K562 (cell line): ENCODE results near the gene MAGI2. TPM values are rescaled to one million over a fixed set of nuclear protein-coding genes. Genes with fewer than 3 reads are reported as not detected.

Source experiments
- ATAC-seq: fragments of 200-7000 bp; cut with Tn5 transposase; 3 replicates; pipeline ENCODE4 v1.9.1; 2020; ENCODE audit warnings: moderate library complexity
- BruUV-seq: library from RNA; stranded (reverse); fragments of 400-500 nt; replicated peaks from 2 replicates; lab custom pipeline; 2021; lab: Mats Ljungman, UMichigan
- CTCF ChIA-PET: fragments of 300-600 bp; formaldehyde crosslinking; extraction: SDS; loops from one replicate; lab custom pipeline; 2021; ENCODE audit warnings: low intra/inter-chr PET ratio; lab: Yijun Ruan, JAX
- POLR2A ChIA-PET: fragments of 300-600, 350-650 bp; sonication (Branson Sonifier 250); formaldehyde crosslinking; extraction: SDS; loops from one replicate; lab custom pipeline; 2021; ENCODE audit warnings: antibody characterized with exemption, inconsistent platforms; lab: Yijun Ruan, JAX
- DNase-seq, 4 experiments: peaks; one replicate each; pipeline versions ENCODE4 v3.0.0 to v3.0.0-alpha.2; 2011 to 2018; ENCODE audit warnings: low spot score in 3 of 4, mixed read lengths in 3 of 4; ENCODE audit errors: extremely low read depth in 1 of 4
- FAIRE-seq: peaks from 2 replicates; lab custom pipeline; 2011; peaks lifted over from hg19 to GRCh38; lab: Jason Lieb, UNC
- H2AFZ ChIP-seq: 2 replicates; pipeline ENCODE4 v1.6.0; 2011; ENCODE audit warnings: low read depth, low read length, control low read depth, inconsistent platforms
- H3K27ac ChIP-seq: fragments of 200-600 bp; 3 replicates; pipeline ENCODE4 v1.8.0; 2011; ENCODE audit warnings: low read depth, mild to moderate bottlenecking, control low read depth, inconsistent platforms, low read length, moderate library complexity, mixed read lengths; ENCODE audit errors: extremely low read depth
- H3K27me3 ChIP-seq, 2 experiments: fragments of 300-600 bp in 1 of 2; 2 replicates in 1 of 2; 3 replicates in 1 of 2; pipeline versions ENCODE4 v1.6.0 to v1.8.0; 2011; ENCODE audit warnings: inconsistent platforms in 2 of 2, low read length in 2 of 2, mild to moderate bottlenecking in 1 of 2, mixed read lengths in 1 of 2, moderate library complexity in 1 of 2; ENCODE audit not compliant: control insufficient read depth in 2 of 2, insufficient read depth in 2 of 2
- H3K36me3 ChIP-seq: fragments of 300-600 bp; 3 replicates; pipeline ENCODE4 v1.8.0; 2011; ENCODE audit warnings: mild to moderate bottlenecking, low read length, inconsistent platforms; ENCODE audit not compliant: control insufficient read depth, insufficient read depth
- H3K4me1 ChIP-seq, 2 experiments: fragments of 200-600 bp in 1 of 2; replicated peaks in 1 of 2; 2 replicates in 1 of 2; 3 replicates in 1 of 2; pipeline versions ENCODE4 v1.5.1 to v1.8.0; 2011; ENCODE audit warnings: inconsistent platforms in 2 of 2, low read length in 2 of 2, mild to moderate bottlenecking in 1 of 2, mixed read lengths in 1 of 2, moderate library complexity in 1 of 2; ENCODE audit not compliant: control insufficient read depth in 2 of 2, insufficient read depth in 2 of 2
- H3K4me2 ChIP-seq: 2 replicates; pipeline ENCODE4 v1.6.1; 2011; ENCODE audit warnings: low read length, control low read depth, inconsistent platforms, mixed read lengths; ENCODE audit not compliant: insufficient read depth
- H3K4me3 ChIP-seq: fragments of 200-600 bp; sonication (generic), shearing (Covaris generic); 2 replicates; pipeline ENCODE4 v1.5.1; 2016; ENCODE audit warnings: control low read depth, inconsistent platforms
- H3K79me2 ChIP-seq: fragments of 200-600 bp; 3 replicates; pipeline ENCODE4 v1.8.0; 2011; ENCODE audit warnings: low read length, inconsistent platforms; ENCODE audit not compliant: control insufficient read depth, insufficient read depth
- H3K9ac ChIP-seq, 2 experiments: 2 replicates each; pipeline versions ENCODE4 v1.6.0 to v1.6.1; 2011; ENCODE audit warnings: low read depth in 2 of 2, low read length in 2 of 2, control low read depth in 1 of 2, inconsistent platforms in 1 of 2, mild to moderate bottlenecking in 1 of 2, mixed read lengths in 1 of 2; ENCODE audit not compliant: insufficient read depth in 1 of 2
- H3K9me1 ChIP-seq: one replicate; pipeline ENCODE4 v1.6.0; 2011; ENCODE audit warnings: inconsistent platforms, mild to moderate bottlenecking, low read length, moderate library complexity; ENCODE audit not compliant: control insufficient read depth, insufficient read depth
- H3K9me3 ChIP-seq: replicated peaks from 2 replicates; pipeline ENCODE4 v1.5.1; 2011; ENCODE audit warnings: low read depth, low read length, inconsistent platforms; ENCODE audit not compliant: control insufficient read depth, insufficient read depth
- H4K20me1 ChIP-seq: replicated peaks from 2 replicates; pipeline ENCODE4 v1.6.1; 2011; ENCODE audit warnings: low read length, inconsistent platforms, mixed read lengths; ENCODE audit not compliant: control insufficient read depth, insufficient read depth
- ADNP ChIP-seq: fragments of 200-800 bp; sonication (Bioruptor generic); IDR thresholded peaks from 2 replicates; pipeline ENCODE4 v1.6.1; 2016; ENCODE audit warnings: missing genetic modification characterization, missing compliant biosample characterization
- BCOR ChIP-seq: fragments of 450-650 bp; IDR thresholded peaks from 2 replicates; pipeline ENCODE4 v1.6.1; 2016
- CBX5 ChIP-seq: IDR thresholded peaks from 2 replicates; pipeline ENCODE4 v1.6.1; 2014; ENCODE audit warnings: low read depth, borderline replicate concordance
- EP400 ChIP-seq: fragments of 450-650 bp; IDR thresholded peaks from 2 replicates; pipeline ENCODE4 v1.6.1; 2017; ENCODE audit warnings: antibody characterized with exemption, mild to moderate bottlenecking, moderate library complexity
- GTF2E2 ChIP-seq: fragments of 200-800 bp; sonication (Bioruptor generic); IDR thresholded peaks from 2 replicates; pipeline ENCODE4 v1.6.1; 2016; ENCODE audit warnings: missing genetic modification characterization, missing compliant biosample characterization
- HNRNPH1 ChIP-seq: fragments of 200-400 bp; formaldehyde crosslinking; optimal IDR thresholded peaks from 2 replicates; pipeline ENCODE3; 2017; ENCODE audit warnings: low read depth, mild to moderate bottlenecking, low read length, moderate library complexity
- JUND ChIP-seq, 2 experiments: IDR thresholded peaks; 2 replicates in 1 of 2; 3 replicates in 1 of 2; pipeline ENCODE4 v1.6.1; 2011; ENCODE audit warnings: borderline replicate concordance in 2 of 2, low read depth in 2 of 2, low read length in 2 of 2, improper control_type of control experiment in 1 of 2, missing biosample characterization in 1 of 2, missing genetic modification characterization in 1 of 2, missing genetic modification reagents in 1 of 2
- KAT7 ChIP-seq: sonication (generic); formaldehyde crosslinking; IDR thresholded peaks from 2 replicates; pipeline ENCODE4 v1.8.0; 2022; ENCODE audit warnings: missing genetic modification reagents, mild to moderate bottlenecking, borderline replicate concordance
- KHSRP ChIP-seq: fragments of 450-650 bp; IDR thresholded peaks from 2 replicates; pipeline ENCODE4 v1.6.1; 2017
- MTF1 ChIP-seq: fragments of 250-450 bp; sonication (Bioruptor Pico); IDR thresholded peaks from 2 replicates; pipeline ENCODE4 v1.9.0; 2021; ENCODE audit warnings: moderate library complexity, mild to moderate bottlenecking, inconsistent platforms, borderline replicate concordance
- PHF21A ChIP-seq: fragments of 450-650 bp; IDR thresholded peaks from 2 replicates; pipeline ENCODE4 v1.6.1; 2017; ENCODE audit warnings: low read depth, borderline replicate concordance
- POLR2H ChIP-seq: IDR thresholded peaks from 2 replicates; pipeline ENCODE4 v1.6.1; 2016; ENCODE audit warnings: missing genetic modification characterization, low read depth, mild to moderate bottlenecking, control low read depth, missing compliant biosample characterization, moderate library complexity
- SOX6 ChIP-seq: fragments of 450-650 bp; IDR thresholded peaks from 2 replicates; pipeline ENCODE4 v1.6.1; 2014; ENCODE audit warnings: mild to moderate bottlenecking
- TBP ChIP-seq: optimal IDR thresholded peaks from 2 replicates; pipeline ENCODE3; 2011; ENCODE audit warnings: low read depth, low read length, improper control_type of control experiment
- ZEB2 ChIP-seq: fragments of 450-650 bp; IDR thresholded peaks from 2 replicates; pipeline ENCODE4 v1.6.1; 2016
- ZNF140 ChIP-seq: fragments of 250-450 bp; sonication (Bioruptor Pico); IDR thresholded peaks from 2 replicates; pipeline ENCODE4 v1.8.0; 2021; ENCODE audit warnings: moderate library complexity, mild to moderate bottlenecking, inconsistent platforms
- ZNF324 ChIP-seq: fragments of 250-450 bp; sonication (Bioruptor Pico); IDR thresholded peaks from 2 replicates; pipeline ENCODE4 v1.4.0; 2020; ENCODE audit warnings: mild to moderate bottlenecking
- WGBS: fragments of 100-300 bp; shearing (Covaris generic); methylation state at CpG from one replicate; pipeline ENCODE4 v1.1.6; 2016; ENCODE audit warnings: low coverage, mixed read lengths; ENCODE audit not compliant: insufficient coverage; ENCODE audit errors: missing lambda C conversion rate; 5-methylcytosine and 5-hydroxymethylcytosine counted together
- in situ Hi-C: fragments of 300-500 bp; cut with MboI; formaldehyde crosslinking; loops from 4 replicates; pipeline ENCODE4 v1.15.0; 2018; ENCODE audit warnings: inconsistent platforms, mixed read lengths
- intact Hi-C: fragments of 100-400 bp; cut with micrococcal nuclease; formaldehyde crosslinking; loops from 2 replicates; pipeline ENCODE4 v1.14.2; 2022
- polyA plus RNA-seq, 8 experiments: library from polyadenylated mRNA; depleted of rRNA in 4 of 8; stranded (reverse) in 5 of 8; unstranded in 3 of 8; fragments of >200 nt; fragmentation: Nextera tagmentation in 2 of 8; fragmentation: Illumina TruSeq in 1 of 8; extraction: Ambion mirVana in 2 of 8; extraction: Trizol in 1 of 8; gene quantifications; 2 replicates each; pipeline versions ENCODE4 v1.2.1 to v1.2.3, GENCODE V29; 2011 to 2014; ENCODE audit warnings: inconsistent platforms in 1 of 8, missing spikeins in 1 of 8
- total RNA-seq, 7 experiments: library from RNA; depleted of rRNA in 6 of 7; stranded (reverse); fragments of >200 nt in 6 of 7; fragmentation: Illumina TruSeq in 2 of 7; extraction: Trizol in 2 of 7; gene quantifications; 2 replicates each; pipeline versions ENCODE4 v1.2.1 to v1.2.3, GENCODE V29; 2011 to 2021; ENCODE audit warnings: low replicate concordance in 1 of 7
- TF ChIP-seq, protein P1 (sequence below): fragments of 250-450 bp; sonication (Bioruptor Pico); IDR thresholded peaks from 2 replicates; pipeline ENCODE4 v1.8.0; 2021; ENCODE audit warnings: moderate library complexity, mild to moderate bottlenecking, inconsistent platforms

MAGI2 gene
- total and polyA plus RNA-seq, 9 of the 15 experiments (the other 6 are each of a cell fraction or from before 2014, with no cell fraction given) = 0.27 to 1.4 (median 0.70) TPM

DNA sequence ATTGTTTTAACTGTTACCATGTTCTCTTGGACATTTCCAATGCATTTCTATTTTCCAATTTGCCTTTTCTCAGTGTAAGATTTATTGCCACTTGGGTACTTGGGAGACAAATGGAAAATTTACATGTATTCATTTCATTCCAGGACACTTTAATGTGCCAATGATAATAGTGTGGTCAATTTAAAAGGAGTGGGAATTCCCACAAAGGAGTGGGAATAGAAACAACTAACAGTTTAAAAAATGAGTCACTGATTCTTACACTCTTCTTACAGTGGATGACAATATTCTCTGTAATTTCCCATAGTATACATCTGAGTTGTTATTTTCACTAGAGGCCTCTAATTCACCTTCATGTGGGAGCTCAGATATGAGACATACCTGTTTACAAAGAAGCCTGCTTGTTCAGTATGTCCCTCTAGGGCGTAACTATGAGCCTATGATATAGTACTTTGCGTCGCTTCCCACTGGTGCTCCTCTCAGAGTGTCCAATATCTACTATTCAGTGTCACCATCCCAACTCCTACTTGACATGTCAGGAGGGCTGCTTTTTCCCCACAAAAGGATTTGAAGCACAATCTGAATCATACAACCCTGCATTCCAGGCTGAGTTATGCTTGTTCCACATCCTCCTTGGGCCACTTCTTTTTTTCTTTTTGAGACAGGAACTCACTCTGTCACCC lies 1353.6 kb downstream of the MAGI2 start:
- ChIA-PET POLR2A (no interaction called here), CTCF (no interaction called here)
- no peak overlapping the region for H3K4me3 ChIP-seq
- BruUV-seq = no TSS peak
- DNase-seq = no peak
- intact Hi-C loops = no loop called here
- no peak overlapping the region for H2AFZ ChIP-seq
- WGBS = 0% methylated on average over 3 of the region's 3 CpGs
- H4K20me1 ChIP-seq = no peaks in the 10 kb centered on the region
- H3K9me1 ChIP-seq = no peaks in the 10 kb centered on the region
- FAIRE-seq = no peak
- H3K9me3 ChIP-seq = no peaks in the 10 kb centered on the region
- no peak overlapping the region for H3K4me2 ChIP-seq
- no peaks in the 10 kb centered on the region for H3K79me2 ChIP-seq
- no peak overlapping the region for H3K27ac ChIP-seq
- in situ Hi-C loops = no loop called here
- ATAC-seq = no peak
- H3K4me1 ChIP-seq = no peaks in the 10 kb centered on the region
- no peaks in the 10 kb centered on the region for H3K36me3 ChIP-seq
- no peak overlapping the region for H3K9ac ChIP-seq
- TF ChIP-seq CBX5 = no peak
- H3K27me3 ChIP-seq = peaks cover 0 to 3% of the 10 kb centered on the region in 2 experiments; a peak in 1 of 5 replicates

- no peaks in the 10 kb centered on the region for H3K79me2 ChIP-seq
- H4K20me1 ChIP-seq = no peaks in the 10 kb centered on the region
- CTCF ChIA-PET = no interaction called here
- no peaks in the 10 kb centered on the region for H3K36me3 ChIP-seq
- BruUV-seq = no TSS peak
- no peak overlapping the region for H3K27ac ChIP-seq
- no peak for FAIRE-seq
- H3K9me1 ChIP-seq = no peaks in the 10 kb centered on the region
- no peak overlapping the region for H3K9ac ChIP-seq
- no peak overlapping the region for H2AFZ ChIP-seq
- H3K4me3 ChIP-seq = no peak overlapping the region
- POLR2A ChIA-PET = no interaction called here
- in situ Hi-C loops = no loop called here
- ATAC-seq = no peak
- no peaks in the 10 kb centered on the region for H3K4me1 ChIP-seq
- no peaks in the 10 kb centered on the region for H3K9me3 ChIP-seq
- DNase-seq = no peak
- intact Hi-C loops = no loop called here
- no peak overlapping the region for H3K4me2 ChIP-seq
- H3K27me3 ChIP-seq = no peaks in the 10 kb centered on the region
- TF ChIP-seq KAT7 (CRISPR knock-in tag) (no peak), KHSRP (no peak), TBP (no peak), JUND (IDR thresholded peaks at IDR 0.05; ENCODE audit: borderline replicate concordance, low read depth, low read length) (peak; percentile 76), JUND (tag; IDR thresholded peaks at IDR 0.05; ENCODE audit: borderline replicate concordance, low read depth, low read length) (peak; percentile 94), ZNF140 (no peak), ZNF324 (CRISPR knock-in tag) (peak; percentile 64), GTF2E2 (tag) (no peak), ADNP (tag) (no peak), BCOR (no peak), HNRNPH1 (no peak), PHF21A (no peak), SOX6 (no peak), POLR2H (tag) (no peak), EP400 (no peak), MTF1 (CRISPR knock-in tag) (no peak), ZEB2 (no peak)
- TF ChIP-seq, protein P1, sequence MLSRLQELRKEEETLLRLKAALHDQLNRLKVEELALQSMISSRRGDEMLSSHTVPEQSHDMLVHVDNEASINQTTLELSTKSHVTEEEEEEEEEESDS (CRISPR knock-in tag) = no peak
Observed at GRCh38 chr7:78095549-78095948, 1357.9 kb downstream of the MAGI2 start.
